ENCODE data around the gene ANKRD50.

- no peak for TF ChIP-seq GATA1 (IDR thresholded peaks at IDR 0.05; ENCODE audit: low read depth, low read length)
- no peak for TF ChIP-seq POLR2A (IDR thresholded peaks at IDR 0.05; ENCODE audit: low read length)
Measured at GRCh38 chr4:124710015-124710741, 2.4 kb downstream of the ANKRD50 start.

All from erythroblast (primary cell).